ENCODE measurements around the gene NRAP.

The NRAP gene

GRCh38 chr10:113663908-113664307, at the start of gene NRAP:
Gene NRAP, minus strand, starts transcription at chr10:113664041. Its CDS starts 159 bp downstream, at chr10:113663882.
- DNase-seq: no peak

GRCh38 chr10:113713640-113713982, 49.8 kb upstream of the NRAP start:
- no peak for DNase-seq

DNA sequence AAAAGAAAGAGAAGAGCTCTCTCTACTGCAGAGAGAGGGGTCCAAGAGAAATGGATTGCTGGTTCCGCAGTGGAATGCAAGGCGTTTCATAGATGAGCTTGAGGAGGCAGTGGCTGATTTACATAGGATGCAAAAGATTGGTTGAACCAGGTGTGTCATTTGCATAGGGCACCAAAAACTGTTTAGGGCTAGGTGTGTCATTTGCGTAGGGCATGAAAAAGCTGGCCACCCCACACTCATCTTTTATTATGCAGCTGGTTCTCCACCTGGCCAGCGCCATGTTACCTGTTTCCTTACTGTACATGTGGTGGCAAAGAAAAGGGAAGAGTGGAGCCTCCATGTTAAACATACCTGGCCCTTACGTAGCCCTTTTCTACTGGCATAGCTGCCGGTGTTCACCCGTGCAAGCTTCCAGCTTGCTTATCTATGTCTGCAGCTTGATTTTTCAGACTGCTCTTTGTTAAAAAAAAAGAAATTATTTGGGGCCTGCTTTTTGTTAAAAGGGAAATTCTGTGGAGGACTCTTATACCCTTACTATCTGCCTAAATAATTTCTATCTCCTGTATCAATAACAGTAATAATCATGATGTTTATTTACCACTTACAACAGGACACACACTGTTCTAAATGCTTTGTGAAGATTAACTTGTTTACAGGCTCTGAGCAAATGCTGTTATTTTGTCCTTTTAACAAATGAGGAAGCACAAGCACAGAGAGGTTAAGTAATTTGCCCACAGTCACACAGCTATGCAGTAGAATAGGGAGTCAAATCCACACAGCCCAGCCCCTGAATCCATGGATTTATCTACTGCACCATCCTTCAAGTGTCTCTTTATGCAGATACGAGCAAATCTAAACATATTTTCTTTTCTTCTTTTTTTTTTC, 49.2 kb upstream of the NRAP start:
- no peak for DNase-seq

DNA sequence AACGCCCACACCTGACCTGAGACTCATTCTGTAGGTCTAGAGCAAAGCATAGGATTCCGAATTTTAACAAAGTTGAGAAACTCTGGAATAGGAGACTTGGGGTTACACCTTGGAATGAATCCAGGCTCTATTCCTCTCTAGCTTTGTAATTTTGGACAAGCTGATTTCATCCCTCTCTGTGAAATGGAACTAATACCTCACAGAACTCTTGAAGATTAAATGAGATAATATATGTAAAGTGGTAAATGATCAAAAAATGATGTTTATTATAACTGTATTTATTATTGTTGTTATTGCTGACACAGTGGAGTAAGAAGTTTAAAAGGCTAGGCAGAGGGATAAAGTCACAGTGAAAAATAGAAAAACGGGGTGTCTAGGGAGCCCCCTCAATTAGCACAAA, 48.2 kb upstream of the NRAP start:
- no peak for DNase-seq

GRCh38 chr10:113711142-113711541, 47.3 kb upstream of the NRAP start:
- no peak for DNase-seq

GRCh38 chr10:113709221-113709838, 45.5 kb upstream of the NRAP start:
- DNase-seq: no peak

- no peak for DNase-seq
These were observed 44.8 kb upstream of the NRAP start for GRCh38 chr10:113708640-113709039.

DNA sequence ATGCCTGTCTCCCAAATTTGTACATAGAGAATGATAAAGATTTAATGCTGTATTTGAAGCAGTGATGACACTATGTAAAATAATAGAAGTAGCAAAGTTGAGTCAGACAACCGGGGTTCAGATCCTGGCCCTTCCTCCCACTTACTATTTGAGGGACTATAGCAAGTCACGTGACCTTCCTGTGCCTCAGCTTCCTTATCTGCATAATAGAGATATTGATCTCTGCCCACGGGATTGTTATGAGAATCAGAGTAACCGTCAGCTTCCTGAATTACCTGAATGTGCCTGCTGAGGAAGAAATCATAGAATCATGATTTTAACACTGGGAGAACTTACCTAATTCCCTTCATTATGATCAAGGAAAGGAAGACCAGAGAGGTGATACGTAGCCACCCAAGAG, 42.8 kb upstream of the NRAP start:
- DNase-seq: no peak

- DNase-seq: no peak
These were observed 41.5 kb upstream of the NRAP start for GRCh38 chr10:113705344-113705652.

DNA sequence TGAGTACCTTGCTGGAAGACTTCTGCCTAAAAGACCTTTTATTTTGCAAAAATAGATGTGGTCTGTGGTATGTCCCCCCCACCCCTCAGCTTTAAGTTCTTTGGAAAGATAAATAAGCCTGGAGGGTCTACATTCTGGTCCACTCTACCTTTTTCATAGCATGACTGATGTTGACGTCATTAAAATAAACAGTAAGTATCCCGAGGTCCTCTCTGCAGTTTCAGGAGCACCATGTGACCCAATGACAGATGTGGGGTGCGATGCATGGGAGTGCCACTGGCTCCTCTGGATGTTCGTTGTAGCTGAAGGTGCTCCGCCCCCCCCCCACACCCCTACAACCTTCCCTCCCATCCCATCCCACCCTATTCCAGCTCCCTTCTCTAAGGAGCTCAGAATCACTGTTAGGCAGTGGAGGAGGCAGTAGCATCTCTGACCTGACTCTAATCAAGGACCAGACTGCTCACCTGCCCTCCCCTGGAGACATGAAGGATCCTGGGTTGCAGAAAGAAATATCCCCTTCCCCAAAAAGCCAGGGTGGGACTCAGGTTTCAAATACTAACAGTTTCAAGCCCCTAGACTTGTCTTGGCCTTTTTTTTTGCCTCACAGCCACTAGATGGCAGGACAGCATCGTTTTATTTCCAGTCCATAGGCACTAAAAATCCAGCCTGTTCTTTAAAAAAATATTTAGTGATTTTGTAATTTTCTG, 40.9 kb upstream of the NRAP start:
- DNase-seq: peak; percentile 30

DNA sequence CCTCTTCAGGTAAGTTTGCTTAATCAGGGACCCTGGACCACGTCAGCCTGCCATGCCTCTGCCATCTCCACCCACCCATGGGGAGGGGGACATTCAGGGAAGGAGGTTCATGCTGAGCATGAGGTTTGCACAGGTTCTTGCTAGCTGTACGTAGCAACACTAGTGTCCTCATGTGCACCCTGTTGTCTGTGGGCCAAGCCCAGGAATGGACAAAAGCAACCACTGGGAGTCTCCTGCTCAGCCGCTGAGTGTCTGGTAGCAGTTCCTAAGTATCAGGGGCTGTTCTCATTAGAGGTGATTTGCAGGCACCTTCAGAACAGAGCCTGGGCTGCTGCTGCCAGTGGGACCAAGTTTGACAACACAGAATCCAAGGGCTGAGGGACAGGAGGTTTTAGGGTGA, 33.8 kb upstream of the NRAP start:
- no peak for DNase-seq

GRCh38 chr10:113695691-113696090, 31.9 kb upstream of the NRAP start:
- DNase-seq: no peak

DNA sequence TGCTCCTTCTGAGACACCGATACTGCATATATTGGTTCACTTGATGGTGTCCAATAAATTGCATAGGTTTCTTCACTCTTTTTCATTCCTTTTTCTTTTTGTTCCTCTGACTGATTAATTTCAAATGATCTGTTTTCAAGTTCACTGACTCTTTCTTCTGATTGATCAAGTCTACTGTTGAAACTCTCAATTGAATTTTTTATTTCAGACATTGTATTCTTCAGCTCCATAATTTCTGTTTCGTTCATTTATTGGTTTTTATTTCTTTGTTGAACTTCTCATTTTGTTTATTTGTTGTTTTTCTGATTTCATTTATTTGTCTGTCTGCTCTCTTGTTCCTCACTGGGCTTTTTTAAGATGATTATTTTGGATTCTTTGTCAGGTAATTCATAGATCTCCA, 29.5 kb upstream of the NRAP start:
- no peak for DNase-seq

DNA sequence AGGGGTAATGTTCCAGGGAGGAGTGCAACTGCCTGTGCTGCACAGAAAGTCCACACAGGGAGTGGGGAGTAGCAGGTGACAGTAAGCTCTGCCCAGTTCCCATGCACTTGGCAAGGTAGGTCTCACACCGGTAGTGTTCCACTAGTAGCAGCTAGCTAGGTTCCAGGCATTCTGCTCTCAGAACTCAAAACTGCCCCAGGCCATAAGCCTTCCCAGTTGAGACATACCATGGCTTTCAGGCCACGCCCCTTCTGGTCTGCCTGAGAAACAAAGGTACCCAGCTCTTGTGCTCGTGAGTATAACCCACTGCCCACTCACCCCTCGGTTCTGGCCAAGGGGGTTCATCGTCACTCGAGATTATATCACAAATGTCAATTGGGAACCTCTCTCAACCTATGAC, 28.4 kb upstream of the NRAP start:
- DNase-seq: no peak

GRCh38 chr10:113691381-113691780, 27.5 kb upstream of the NRAP start:
- DNase-seq: no peak

- DNase-seq: no peak
These were observed 26.9 kb upstream of the NRAP start for GRCh38 chr10:113690749-113691148.

DNA sequence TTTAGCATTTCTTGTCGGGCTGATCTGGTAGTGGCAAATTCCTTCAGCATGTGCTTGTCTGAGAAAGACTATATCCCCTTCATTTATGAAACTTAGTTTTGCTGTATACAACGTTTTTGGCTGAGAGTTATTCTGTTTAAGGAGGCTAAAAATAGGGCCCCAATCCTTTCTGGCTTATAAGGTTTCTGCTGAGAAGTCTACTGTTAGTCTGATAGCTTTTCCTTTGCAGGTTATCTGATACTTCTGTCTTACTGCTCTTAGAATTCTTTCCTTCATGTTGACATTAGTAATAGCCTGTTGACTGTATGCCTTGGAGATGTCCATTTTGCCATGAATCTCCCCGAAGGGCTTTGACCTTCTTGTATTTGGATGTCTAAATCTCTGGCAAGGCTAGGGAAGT, 25.7 kb upstream of the NRAP start:
- no peak for DNase-seq

DNA sequence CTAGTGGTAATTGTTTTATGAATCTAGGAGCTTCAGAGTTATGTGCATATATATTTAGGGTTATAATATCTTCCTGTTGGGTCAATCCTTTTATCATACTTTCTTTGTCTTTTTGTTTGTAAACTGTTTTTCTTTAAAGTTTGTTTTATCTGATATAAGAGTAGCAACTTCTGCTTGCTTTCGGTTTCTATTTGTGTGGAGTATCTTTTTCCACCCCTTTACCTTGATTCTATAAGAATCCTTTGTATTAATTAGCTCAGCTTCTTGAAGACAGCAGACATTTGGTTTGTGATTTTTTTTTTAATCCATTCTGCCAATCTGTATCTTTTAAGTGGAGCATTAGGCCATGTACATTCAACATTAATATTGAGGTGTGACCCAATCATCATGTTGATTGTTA, 25.2 kb upstream of the NRAP start:
- no peak for DNase-seq

DNA sequence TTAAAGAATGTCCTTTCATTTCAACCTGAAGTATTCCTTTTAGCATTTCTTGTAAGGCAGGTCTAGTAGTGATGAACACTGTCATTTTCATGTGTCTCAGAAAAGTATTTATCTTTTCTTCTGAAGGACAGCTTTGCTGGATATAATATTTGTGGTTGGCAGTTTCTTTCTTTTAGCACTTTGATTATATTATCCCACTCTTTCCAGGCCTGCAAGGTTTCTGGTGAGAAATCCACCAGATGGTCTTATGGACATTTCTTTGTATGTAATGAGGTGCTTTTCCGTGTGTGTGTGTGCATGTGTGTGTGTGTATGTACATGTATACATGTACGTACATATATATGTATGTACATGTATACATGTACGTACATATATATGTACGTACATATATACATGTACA, 23.2 kb upstream of the NRAP start:
- DNase-seq: no peak

DNA sequence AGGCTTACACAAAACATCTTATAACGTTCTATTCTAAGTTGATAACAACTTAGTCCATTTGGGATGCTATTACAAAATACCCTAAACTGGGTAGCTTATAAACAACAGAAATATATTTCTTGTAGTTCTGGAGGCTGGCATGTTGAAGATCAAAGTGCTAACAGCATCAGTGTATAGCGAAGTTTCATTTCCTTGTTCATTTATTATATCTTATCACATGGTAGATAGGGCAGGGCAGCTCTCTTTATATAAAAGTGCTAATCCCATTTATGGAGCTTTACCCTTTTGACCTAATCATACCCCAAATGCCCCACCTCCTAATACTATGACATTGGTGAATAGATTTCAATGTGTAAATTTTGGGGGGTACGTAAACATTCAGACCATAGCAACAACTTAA, 22.2 kb upstream of the NRAP start:
- no peak for DNase-seq

DNA sequence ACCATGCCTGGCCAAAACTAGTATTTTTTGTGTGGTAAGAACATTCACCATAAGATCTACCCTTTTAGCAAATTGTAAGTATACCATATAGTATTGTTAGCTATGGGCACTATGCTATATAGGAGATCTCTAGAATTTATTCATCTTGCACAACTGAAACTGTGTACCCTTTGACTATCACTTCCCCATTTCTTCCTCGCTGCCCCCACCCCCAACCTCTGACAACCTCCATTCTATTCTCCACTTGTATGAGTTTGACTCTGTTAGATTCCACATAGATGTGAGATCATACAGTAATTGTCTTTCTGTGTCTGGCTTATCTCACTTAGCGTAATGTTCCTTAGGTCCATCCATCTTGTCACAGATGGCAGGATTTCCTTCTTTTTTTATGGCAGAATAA, 19.5 kb upstream of the NRAP start:
- no peak for DNase-seq

DNA sequence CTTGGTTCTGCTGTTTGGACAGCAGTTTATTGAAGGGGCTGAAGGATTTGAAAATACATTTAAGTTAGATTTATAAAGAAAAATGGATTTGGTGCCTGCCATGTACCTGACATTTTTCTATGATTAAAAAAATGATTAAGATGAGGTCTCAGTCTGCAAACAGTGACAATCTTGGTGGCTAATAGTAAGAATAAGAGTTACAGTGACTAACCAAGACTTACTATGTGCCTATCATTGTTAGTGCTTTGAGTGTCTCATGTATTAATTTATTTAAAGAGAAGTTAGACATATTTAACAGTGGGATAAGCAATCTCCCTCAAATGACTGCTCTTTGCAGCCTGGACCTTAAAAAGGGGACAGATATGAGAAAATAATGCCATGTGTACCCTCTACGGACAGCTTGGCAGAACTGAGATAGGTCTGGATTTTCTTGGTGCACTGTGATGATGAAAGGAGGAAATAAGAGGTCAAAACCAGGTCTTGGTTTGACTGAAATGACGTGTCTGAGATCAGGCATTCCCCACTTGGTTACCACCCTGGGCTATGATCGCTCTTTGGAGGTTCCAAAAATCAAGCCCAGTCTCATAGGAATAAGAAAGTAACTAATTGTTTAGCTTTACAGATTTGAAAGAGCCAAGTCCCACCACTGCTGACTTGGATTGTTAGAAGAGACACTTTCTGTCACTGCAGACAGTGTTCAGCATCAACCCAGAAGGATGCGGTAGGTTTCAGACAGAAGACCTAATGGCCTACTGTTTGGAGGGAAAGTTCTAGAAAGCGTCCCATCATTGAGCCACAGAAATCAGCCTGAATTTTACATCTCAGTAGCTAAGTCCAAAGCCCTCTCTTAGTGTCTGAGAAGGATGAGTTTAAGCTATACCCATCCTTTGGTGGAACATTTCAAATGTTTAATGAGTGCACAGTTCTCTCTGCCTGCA, 18.0 kb upstream of the NRAP start:
- DNase-seq: peak; percentile 72
